Measurements from ENCODE around the gene NSMCE1. TPM values are rescaled to one million over a fixed set of nuclear protein-coding genes. Genes with fewer than 3 reads are reported as not detected.

Gene NSMCE1
- total RNA-seq, 1 donor from 2014 or later, result 25.8 TPM

GRCh38 chr16:27220991-27221390, 47.6 kb downstream of the NSMCE1 start:
- no peak for DNase-seq (ENCODE audit: low spot score in 2 of 2, unreplicated experiment in 2 of 2)
- Mint-ChIP-seq H3K27me3 (ENCODE audit: low read depth) (no peaks in the 10 kb centered on the region), H3K36me3 (peaks cover 2% of the 10 kb centered on the region), H3K4me1 (peaks cover under 1% of the 10 kb centered on the region), H3K9me3 (no peaks in the 10 kb centered on the region), H3K4me3 (no peak overlapping the region), H3K27ac (no peak overlapping the region)
- TF ChIP-seq, protein P1, sequence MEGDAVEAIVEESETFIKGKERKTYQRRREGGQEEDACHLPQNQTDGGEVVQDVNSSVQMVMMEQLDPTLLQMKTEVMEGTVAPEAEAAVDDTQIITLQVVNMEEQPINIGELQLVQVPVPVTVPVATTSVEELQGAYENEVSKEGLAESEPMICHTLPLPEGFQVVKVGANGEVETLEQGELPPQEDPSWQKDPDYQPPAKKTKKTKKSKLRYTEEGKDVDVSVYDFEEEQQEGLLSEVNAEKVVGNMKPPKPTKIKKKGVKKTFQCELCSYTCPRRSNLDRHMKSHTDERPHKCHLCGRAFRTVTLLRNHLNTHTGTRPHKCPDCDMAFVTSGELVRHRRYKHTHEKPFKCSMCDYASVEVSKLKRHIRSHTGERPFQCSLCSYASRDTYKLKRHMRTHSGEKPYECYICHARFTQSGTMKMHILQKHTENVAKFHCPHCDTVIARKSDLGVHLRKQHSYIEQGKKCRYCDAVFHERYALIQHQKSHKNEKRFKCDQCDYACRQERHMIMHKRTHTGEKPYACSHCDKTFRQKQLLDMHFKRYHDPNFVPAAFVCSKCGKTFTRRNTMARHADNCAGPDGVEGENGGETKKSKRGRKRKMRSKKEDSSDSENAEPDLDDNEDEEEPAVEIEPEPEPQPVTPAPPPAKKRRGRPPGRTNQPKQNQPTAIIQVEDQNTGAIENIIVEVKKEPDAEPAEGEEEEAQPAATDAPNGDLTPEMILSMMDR (IDR thresholded peaks at IDR 0.05; ENCODE audit: unreplicated experiment), result no peak

- H3K4me1 Mint-ChIP-seq, result no peaks in the 10 kb centered on the region
- TF ChIP-seq, protein P1 (IDR thresholded peaks at IDR 0.05; ENCODE audit: unreplicated experiment), result no peak
- peaks cover 3% of the 10 kb centered on the region for H3K36me3 Mint-ChIP-seq
- DNase-seq (ENCODE audit: low spot score in 2 of 2, unreplicated experiment in 2 of 2), result no peak
- H3K9me3 Mint-ChIP-seq, result no peaks in the 10 kb centered on the region
- H3K27ac Mint-ChIP-seq, result no peak overlapping the region
- H3K4me3 Mint-ChIP-seq, result no peak overlapping the region
- H3K27me3 Mint-ChIP-seq (ENCODE audit: low read depth), result no peaks in the 10 kb centered on the region
These were observed 48.0 kb downstream of the NSMCE1 start for GRCh38 chr16:27220527-27220926.

- TF ChIP-seq, protein P1 (IDR thresholded peaks at IDR 0.05; ENCODE audit: unreplicated experiment), result no peak
- Mint-ChIP-seq H3K9me3 (no peaks in the 10 kb centered on the region), H3K27ac (no peak overlapping the region), H3K4me3 (no peak overlapping the region), H3K27me3 (ENCODE audit: low read depth) (no peaks in the 10 kb centered on the region), H3K36me3 (peaks cover 5% of the 10 kb centered on the region), H3K4me1 (no peaks in the 10 kb centered on the region)
- DNase-seq (ENCODE audit: low spot score in 2 of 2, unreplicated experiment in 2 of 2), result no peak
These were observed 48.5 kb downstream of the NSMCE1 start for GRCh38 chr16:27220120-27220519.

DNA sequence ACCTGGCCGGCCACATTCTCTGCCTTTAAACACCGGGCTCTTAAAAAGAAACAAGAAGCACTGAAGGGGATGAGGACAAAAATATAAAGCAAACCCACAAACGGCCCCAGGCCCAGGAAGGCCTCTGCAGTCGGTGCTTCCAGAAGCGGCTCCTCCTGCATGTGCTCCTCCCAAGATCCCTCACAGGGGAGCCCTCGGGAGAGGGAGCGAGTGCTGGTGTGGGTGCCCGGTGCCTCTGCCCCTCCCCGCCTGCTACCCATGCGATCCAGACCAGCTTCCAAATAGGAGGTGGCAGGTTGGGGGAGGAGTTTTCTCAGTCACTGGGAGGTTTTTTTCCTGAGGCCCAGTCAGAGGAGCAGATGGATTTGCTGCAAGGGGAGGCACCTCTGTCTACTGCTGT, 49.4 kb downstream of the NSMCE1 start:
- H3K27me3 Mint-ChIP-seq (ENCODE audit: low read depth), result no peaks in the 10 kb centered on the region
- no peak overlapping the region for H3K27ac Mint-ChIP-seq

DNA sequence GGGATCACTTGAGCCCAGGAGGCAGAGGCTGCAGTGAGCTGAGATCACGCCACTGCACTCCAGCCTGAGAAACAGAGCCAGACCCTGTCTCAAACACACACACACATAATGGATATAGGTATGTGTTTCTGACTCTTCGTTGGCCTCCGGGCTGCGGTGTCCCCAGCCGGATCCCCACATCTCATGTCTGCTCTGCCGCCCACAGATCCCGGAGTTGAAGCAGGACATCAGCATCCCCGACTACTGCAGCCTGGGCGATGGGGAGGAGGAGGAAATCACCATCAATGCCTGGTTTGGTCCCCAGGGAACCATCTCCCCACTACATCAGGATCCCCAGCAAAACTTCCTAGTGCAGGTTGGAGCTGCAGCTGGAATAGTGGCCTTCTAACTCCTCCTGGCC, 49.8 kb downstream of the NSMCE1 start:
- Mint-ChIP-seq H3K27me3 (ENCODE audit: low read depth) (no peaks in the 10 kb centered on the region), H3K4me1 (no peaks in the 10 kb centered on the region), H3K36me3 (peaks cover 9% of the 10 kb centered on the region), H3K9me3 (no peaks in the 10 kb centered on the region), H3K4me3 (no peak overlapping the region), H3K27ac (no peak overlapping the region)
- DNase-seq (ENCODE audit: low spot score in 2 of 2, unreplicated experiment in 2 of 2), result no peak
- TF ChIP-seq, protein P1 (IDR thresholded peaks at IDR 0.05; ENCODE audit: unreplicated experiment), result no peak

More for the DNA sequence above, 49.4 kb downstream of the NSMCE1 start:
- no peak for DNase-seq (ENCODE audit: low spot score in 2 of 2, unreplicated experiment in 2 of 2)
- Mint-ChIP-seq H3K9me3 (no peaks in the 10 kb centered on the region), H3K4me3 (no peak overlapping the region), H3K4me1 (no peaks in the 10 kb centered on the region), H3K36me3 (peaks cover 9% of the 10 kb centered on the region)
- TF ChIP-seq, protein P1 (IDR thresholded peaks at IDR 0.05; ENCODE audit: unreplicated experiment), result no peak

- Mint-ChIP-seq H3K27ac (no peak overlapping the region), H3K4me1 (no peaks in the 10 kb centered on the region), H3K4me3 (no peak overlapping the region), H3K9me3 (no peaks in the 10 kb centered on the region), H3K27me3 (ENCODE audit: low read depth) (no peaks in the 10 kb centered on the region), H3K36me3 (peaks cover 9% of the 10 kb centered on the region)
- no peak for DNase-seq (ENCODE audit: low spot score in 2 of 2, unreplicated experiment in 2 of 2)
- TF ChIP-seq, protein P1 (IDR thresholded peaks at IDR 0.05; ENCODE audit: unreplicated experiment), result no peak
These were observed 51.3 kb downstream of the NSMCE1 start for GRCh38 chr16:27217256-27217655.

Data from mesothelial cell of epicardium (in vitro differentiated cells).